Posterior cingulate gyrus (tissue), 11 donors: ENCODE data around the gene FUOM.
A peak's percentile ranks its signal among the peaks of the same experiment; 100 is the strongest.

Experiments
- DNase-seq, 10 donors: peaks; one replicate each; pipeline versions ENCODE4 v3.0.0 to v3.0.0-alpha.2; 2020 to 2021; ENCODE audit warnings: mixed read lengths in 3 of 10
- intact Hi-C: fragments of 100-400 bp; cut with DNase I; formaldehyde crosslinking; loops from one replicate; pipeline ENCODE4 v1.15.1; 2023

Gene FUOM

GRCh38 chr10:133353988-133354605 lies 3.7 kb downstream of the FUOM start:
- DNase-seq = peak in 1 of 10 donors; percentile 55
- intact Hi-C loops = no loop called here

- intact Hi-C loops = no loop called here
- DNase-seq = no peak
Measured at GRCh38 chr10:133353202-133353959, 4.4 kb downstream of the FUOM start.

- intact Hi-C loops = no loop called here
- no peak for DNase-seq
Measured at GRCh38 chr10:133351408-133352318, 6.2 kb downstream of the FUOM start.

- intact Hi-C loops = no loop called here
- no peak for DNase-seq
Measured at GRCh38 chr10:133350950-133351329, 6.9 kb downstream of the FUOM start.

GRCh38 chr10:133350283-133350949 lies 7.4 kb downstream of the FUOM start:
- intact Hi-C loops = no loop called here
- DNase-seq = no peak

- DNase-seq = peak in 1 of 10 donors; percentile 59
- intact Hi-C loops = no loop called here
Measured at GRCh38 chr10:133349577-133350011, 8.2 kb downstream of the FUOM start.

- DNase-seq = no peak
- intact Hi-C loops = no loop called here
Measured at GRCh38 chr10:133349160-133349568, 8.7 kb downstream of the FUOM start.

- intact Hi-C loops = no loop called here
- DNase-seq = peak in 1 of 10 donors; percentile 37
Measured at GRCh38 chr10:133347710-133348517, 9.9 kb downstream of the FUOM start.

- intact Hi-C loops = no loop called here
- peak in 1 of 10 donors; percentile 62 for DNase-seq
Measured at GRCh38 chr10:133346413-133346812, 11.4 kb downstream of the FUOM start.

- DNase-seq = no peak
- intact Hi-C loops = no loop called here
Measured at GRCh38 chr10:133344236-133344635, 13.6 kb downstream of the FUOM start.

- intact Hi-C loops = no loop called here
- DNase-seq = no peak
Measured at GRCh38 chr10:133343558-133343957, 14.3 kb downstream of the FUOM start.

- DNase-seq = peak in 1 of 10 donors; percentile 27
- intact Hi-C loops = no loop called here
Measured at GRCh38 chr10:133342942-133343341, 14.9 kb downstream of the FUOM start.

GRCh38 chr10:133341983-133342382 lies 15.8 kb downstream of the FUOM start:
- DNase-seq = no peak
- intact Hi-C loops = no loop called here

- intact Hi-C loops = no loop called here
Measured at GRCh38 chr10:133339708-133340380, 18.0 kb downstream of the FUOM start.

GRCh38 chr10:133338080-133339071 lies 19.4 kb downstream of the FUOM start:
- intact Hi-C loops = no loop called here

More at GRCh38 chr10:133339708-133340380, 18.0 kb downstream of the FUOM start:
- DNase-seq = peak in 1 of 10 donors; percentile 22

GRCh38 chr10:133337370-133337725 lies 20.5 kb downstream of the FUOM start:
- no peak for DNase-seq
- intact Hi-C loops = no loop called here

More at GRCh38 chr10:133338080-133339071, 19.4 kb downstream of the FUOM start:
- peak in 1 of 10 donors; percentile 16 for DNase-seq

GRCh38 chr10:133336577-133337369 lies 21.0 kb downstream of the FUOM start, which contains the start of gene CALY:
Gene CALY (minus strand): TSS chr10:133336896. CDS start chr10:133328989, 7,907 bp downstream.
- intact Hi-C loops = no loop called here
- DNase-seq = peak; percentile 59 to 99 (median 92)
